Mesothelial cell of epicardium (in vitro differentiated cells): ENCODE measurements around the gene A3GALT2. TPM values are rescaled to one million over a fixed set of nuclear protein-coding genes. Genes with fewer than 3 reads are reported as not detected.
"Not testable (repeated sequence)": the region's sequence is repeated elsewhere in the genome, so short reads cannot be mapped to it uniquely, and the experiment has no call there.

ENCODE experiments used
- DNase-seq, 2 experiments: peaks; one replicate each; pipeline ENCODE4 v3.0.0; 2021; ENCODE audit warnings: low spot score in 2 of 2; ENCODE audit not compliant: unreplicated experiment in 2 of 2
- H3K27ac Mint-ChIP-seq: 2 replicates; pipeline ENCODE4 v1.8.0; 2021; ENCODE audit warnings: mixed read lengths
- H3K27me3 Mint-ChIP-seq: 2 replicates; pipeline ENCODE4 v1.8.0; 2021; ENCODE audit warnings: low read depth, mixed read lengths
- H3K36me3 Mint-ChIP-seq: 2 replicates; pipeline ENCODE4 v1.8.0; 2021; ENCODE audit warnings: mixed read lengths
- H3K4me1 Mint-ChIP-seq: 2 replicates; pipeline ENCODE4 v1.8.0; 2021; ENCODE audit warnings: mixed read lengths
- H3K4me3 Mint-ChIP-seq: 2 replicates; pipeline ENCODE4 v1.8.0; 2021; ENCODE audit warnings: mild to moderate bottlenecking, moderate library complexity, mixed read lengths
- H3K9me3 Mint-ChIP-seq: 2 replicates; pipeline ENCODE4 v1.8.0; 2021; ENCODE audit warnings: mixed read lengths
- total RNA-seq: library from RNA; stranded (reverse); gene quantifications from 3 replicates; pipeline ENCODE4 v1.2.1, GENCODE V29; 2021
- TF ChIP-seq, protein P1 (sequence below): fragments of 200-600 bp; sonication (generic); IDR thresholded peaks from one replicate; pipeline ENCODE4 v1.5.0; 2021; ENCODE audit warnings: antibody characterized with exemption; ENCODE audit not compliant: unreplicated experiment

Gene A3GALT2
- total RNA-seq, 1 donor from 2014 or later = 0.58 TPM

- no peaks in the 10 kb centered on the region for H3K27me3 Mint-ChIP-seq
- H3K36me3 Mint-ChIP-seq = peaks cover 45% of the 10 kb centered on the region
- H3K27ac Mint-ChIP-seq = peak overlapping the region; percentile 3
- DNase-seq = no peak
- H3K4me1 Mint-ChIP-seq = no peaks in the 10 kb centered on the region
- no peak overlapping the region for H3K4me3 Mint-ChIP-seq
- TF ChIP-seq, protein P1, sequence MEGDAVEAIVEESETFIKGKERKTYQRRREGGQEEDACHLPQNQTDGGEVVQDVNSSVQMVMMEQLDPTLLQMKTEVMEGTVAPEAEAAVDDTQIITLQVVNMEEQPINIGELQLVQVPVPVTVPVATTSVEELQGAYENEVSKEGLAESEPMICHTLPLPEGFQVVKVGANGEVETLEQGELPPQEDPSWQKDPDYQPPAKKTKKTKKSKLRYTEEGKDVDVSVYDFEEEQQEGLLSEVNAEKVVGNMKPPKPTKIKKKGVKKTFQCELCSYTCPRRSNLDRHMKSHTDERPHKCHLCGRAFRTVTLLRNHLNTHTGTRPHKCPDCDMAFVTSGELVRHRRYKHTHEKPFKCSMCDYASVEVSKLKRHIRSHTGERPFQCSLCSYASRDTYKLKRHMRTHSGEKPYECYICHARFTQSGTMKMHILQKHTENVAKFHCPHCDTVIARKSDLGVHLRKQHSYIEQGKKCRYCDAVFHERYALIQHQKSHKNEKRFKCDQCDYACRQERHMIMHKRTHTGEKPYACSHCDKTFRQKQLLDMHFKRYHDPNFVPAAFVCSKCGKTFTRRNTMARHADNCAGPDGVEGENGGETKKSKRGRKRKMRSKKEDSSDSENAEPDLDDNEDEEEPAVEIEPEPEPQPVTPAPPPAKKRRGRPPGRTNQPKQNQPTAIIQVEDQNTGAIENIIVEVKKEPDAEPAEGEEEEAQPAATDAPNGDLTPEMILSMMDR = no peak
- no peaks in the 10 kb centered on the region for H3K9me3 Mint-ChIP-seq
Observed at GRCh38 chr1:33292726-33293340, 28.1 kb downstream of the A3GALT2 start.

- peaks cover 38% of the 10 kb centered on the region for H3K36me3 Mint-ChIP-seq
- H3K4me1 Mint-ChIP-seq, H3K9me3 Mint-ChIP-seq, H3K27me3 Mint-ChIP-seq, H3K4me3 Mint-ChIP-seq, DNase-seq, H3K27ac Mint-ChIP-seq: not testable (repeated sequence)
Observed at GRCh38 chr1:33290615-33291014, 30.3 kb downstream of the A3GALT2 start.

DNA sequence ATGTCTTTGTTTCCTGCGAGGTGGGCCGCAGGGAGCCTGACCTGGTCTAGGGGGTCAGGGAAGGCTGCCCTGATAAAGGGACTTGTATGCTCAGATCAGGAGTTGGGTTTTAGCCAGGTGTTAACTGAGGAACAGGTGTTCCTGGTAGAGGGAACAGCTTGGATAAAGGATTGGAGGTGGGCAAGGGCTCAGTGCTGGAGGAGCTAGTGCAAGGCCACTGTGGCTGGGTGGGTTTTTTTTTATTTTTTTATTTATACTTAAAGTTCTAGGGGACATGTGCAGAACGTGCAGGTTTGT, 31.1 kb downstream of the A3GALT2 start:
- Mint-ChIP-seq H3K4me3 (no peak overlapping the region), H3K9me3 (no peaks in the 10 kb centered on the region), H3K27ac (no peak overlapping the region), H3K27me3 (no peaks in the 10 kb centered on the region), H3K36me3 (peaks cover 34% of the 10 kb centered on the region), H3K4me1 (no peaks in the 10 kb centered on the region)
- no peak for DNase-seq
- TF ChIP-seq, protein P1 = no peak

DNA sequence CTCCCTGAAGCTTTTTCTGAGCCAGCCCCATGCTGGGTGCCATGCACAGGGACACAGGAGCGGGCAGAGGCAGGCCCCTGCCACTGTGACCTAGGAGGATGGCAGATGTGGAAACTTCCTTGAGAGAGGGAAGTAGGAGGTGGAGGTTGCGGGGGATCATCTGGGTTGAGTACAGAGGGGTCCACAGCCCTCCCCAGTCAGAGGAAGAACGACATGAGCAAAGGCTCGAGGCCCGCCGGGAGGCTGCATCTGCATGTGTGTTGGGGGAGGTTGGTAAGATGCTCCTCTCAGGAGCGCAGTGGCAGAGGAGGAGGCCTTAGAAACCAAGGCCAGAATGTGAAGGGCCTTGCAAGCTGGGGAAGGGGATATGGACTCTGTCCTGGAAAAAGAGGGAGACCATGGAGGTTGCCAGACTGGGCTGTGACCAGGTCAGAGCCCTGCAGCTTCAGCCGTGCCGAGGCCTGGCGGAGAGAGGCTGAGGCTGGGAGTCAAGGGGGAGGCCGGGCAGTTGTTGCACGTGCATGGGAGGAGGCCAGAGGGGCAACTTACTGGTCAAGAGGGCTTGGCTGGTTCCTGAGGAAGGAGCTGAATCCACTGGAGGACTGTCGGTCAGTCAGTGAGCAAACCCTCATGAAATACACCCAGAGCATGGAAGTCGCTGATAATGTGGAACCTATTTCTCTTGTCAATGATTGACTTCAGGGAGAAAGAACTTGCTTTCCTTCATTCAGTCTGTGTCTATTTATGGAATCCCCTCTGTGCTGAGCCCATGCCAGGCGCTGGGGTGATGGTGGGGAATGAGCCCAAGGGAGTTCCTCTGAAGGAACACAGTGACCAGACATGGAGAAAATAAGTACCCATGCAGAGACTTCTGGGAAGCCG, 31.7 kb downstream of the A3GALT2 start:
- Mint-ChIP-seq H3K4me1 (peaks cover 2% of the 10 kb centered on the region), H3K9me3 (no peaks in the 10 kb centered on the region), H3K4me3 (no peak overlapping the region), H3K36me3 (peaks cover 39% of the 10 kb centered on the region), H3K27ac (peak overlapping the region; percentile 25), H3K27me3 (no peaks in the 10 kb centered on the region)
- TF ChIP-seq, protein P1 = no peak
- DNase-seq = no peak

- Mint-ChIP-seq H3K9me3 (no peaks in the 10 kb centered on the region), H3K36me3 (peaks cover 37% of the 10 kb centered on the region), H3K27ac (peak overlapping the region; percentile 20), H3K4me3 (no peak overlapping the region), H3K4me1 (peaks cover 9% of the 10 kb centered on the region), H3K27me3 (no peaks in the 10 kb centered on the region)
- DNase-seq = no peak
- TF ChIP-seq, protein P1 = no peak
Observed at GRCh38 chr1:33287317-33287716, 33.6 kb downstream of the A3GALT2 start.

- TF ChIP-seq, protein P1 = no peak
- H3K27me3 Mint-ChIP-seq = no peaks in the 10 kb centered on the region
- peaks cover 9% of the 10 kb centered on the region for H3K4me1 Mint-ChIP-seq
- no peak for DNase-seq
- H3K27ac Mint-ChIP-seq = peak overlapping the region; percentile 37
- H3K36me3 Mint-ChIP-seq = peaks cover 44% of the 10 kb centered on the region
- H3K9me3 Mint-ChIP-seq = no peaks in the 10 kb centered on the region
- no peak overlapping the region for H3K4me3 Mint-ChIP-seq
Observed at GRCh38 chr1:33286451-33287185, 34.3 kb downstream of the A3GALT2 start.
